ENCODE results near the gene CLPTM1.

CLPTM1 gene

DNA sequence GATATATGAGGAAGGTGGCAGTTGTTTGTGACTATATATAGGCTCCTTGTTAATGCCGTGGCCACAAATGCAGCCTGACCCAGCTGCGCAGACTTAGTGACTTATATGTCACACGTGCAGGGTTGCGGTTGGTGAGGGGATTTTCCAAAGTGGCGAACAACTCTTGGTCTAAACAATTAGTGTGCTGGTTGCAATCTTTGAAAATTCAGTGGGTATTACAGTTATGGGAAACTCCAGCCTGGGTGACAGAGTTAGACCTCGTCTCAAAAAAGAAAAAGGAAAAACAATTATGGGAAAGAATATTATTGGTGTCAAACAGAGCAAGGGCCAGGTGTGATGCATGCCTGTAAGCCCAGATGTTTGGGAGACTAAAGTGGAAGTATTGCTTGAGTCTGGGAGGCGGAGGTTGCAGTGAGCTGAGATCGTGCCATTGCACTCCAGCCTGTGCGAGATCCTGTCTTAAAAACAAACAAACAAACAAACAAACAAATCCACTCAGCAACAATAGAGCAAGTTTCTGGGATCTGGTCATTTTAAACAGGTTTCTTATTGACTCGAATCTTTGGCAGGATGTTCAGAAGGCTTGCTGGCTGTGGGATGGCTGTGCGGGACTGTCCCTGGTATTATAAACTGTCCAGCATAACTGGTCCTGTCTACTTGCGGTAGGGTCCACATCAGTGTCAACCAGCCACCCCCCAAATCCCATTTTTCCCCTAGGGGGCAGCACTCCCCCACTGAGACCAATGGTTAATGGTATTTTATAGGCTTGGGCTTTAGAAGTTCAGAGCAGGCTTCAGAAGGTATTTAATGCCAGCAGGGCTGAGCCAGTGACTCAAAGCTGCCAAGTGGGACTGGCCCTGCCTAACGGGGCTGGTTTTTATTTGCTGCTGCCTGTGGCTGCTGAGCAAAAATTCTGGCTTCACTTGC, 61.5 kb downstream of the CLPTM1 start:
- no peak for FAIRE-seq

DNA sequence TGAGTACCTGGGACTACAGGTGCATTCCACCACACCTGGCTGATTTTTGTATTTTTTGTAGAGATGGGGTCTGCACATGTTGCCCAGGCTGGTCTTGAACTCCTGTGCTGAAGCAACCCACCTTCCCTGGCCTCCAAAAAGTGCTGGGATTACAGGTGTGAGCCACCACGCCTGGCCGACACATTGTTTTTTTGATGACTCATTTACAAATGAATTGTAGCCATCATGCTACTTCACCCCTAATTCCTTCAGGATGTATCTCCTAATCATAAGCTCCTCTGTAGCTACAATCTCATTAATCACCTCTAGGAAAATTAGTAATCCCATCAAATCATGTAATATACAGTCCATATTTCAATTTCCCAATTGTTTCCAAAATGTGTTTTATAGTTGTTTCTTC, 64.0 kb downstream of the CLPTM1 start:
- no peak for FAIRE-seq

DNA sequence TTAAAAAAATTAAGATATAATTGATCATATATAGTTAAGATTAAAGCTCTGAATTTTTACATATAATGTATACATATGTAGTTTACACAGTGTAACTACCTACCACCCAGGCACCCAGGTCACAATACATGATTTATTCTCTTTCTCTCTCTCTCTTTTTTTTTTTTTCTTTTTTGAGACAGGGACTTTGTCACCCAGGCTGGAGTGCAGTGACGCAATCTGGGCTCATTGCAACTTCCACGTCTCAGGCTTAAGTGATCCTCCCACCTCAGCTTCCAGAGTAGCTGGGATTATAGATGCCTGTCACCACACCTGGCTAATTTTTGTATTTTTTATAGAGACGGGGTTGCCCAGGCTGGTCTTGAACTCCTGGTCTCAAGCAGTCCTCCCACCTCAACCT, 64.9 kb downstream of the CLPTM1 start:
- no peak for FAIRE-seq

DNA sequence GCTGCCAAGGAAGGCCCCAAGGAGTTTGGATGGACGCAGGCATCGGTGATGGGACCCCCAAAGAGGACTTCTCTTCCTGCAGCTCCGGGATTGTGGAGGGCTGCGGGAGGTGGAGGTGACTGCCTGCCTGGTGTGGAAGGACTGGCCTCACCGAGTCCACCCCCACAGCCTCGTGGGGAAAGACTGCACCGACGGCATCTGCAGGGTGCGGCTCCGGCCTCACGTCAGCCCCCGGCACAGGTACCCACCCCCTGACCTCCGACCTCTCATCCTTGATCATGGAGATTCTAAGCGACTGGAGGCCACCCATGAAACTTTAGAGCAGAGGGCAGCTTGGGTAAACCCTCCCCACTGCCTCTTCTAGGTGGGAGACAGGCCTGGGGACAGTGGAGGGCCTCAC, 66.8 kb downstream of the CLPTM1 start:
- FAIRE-seq = no peak

DNA sequence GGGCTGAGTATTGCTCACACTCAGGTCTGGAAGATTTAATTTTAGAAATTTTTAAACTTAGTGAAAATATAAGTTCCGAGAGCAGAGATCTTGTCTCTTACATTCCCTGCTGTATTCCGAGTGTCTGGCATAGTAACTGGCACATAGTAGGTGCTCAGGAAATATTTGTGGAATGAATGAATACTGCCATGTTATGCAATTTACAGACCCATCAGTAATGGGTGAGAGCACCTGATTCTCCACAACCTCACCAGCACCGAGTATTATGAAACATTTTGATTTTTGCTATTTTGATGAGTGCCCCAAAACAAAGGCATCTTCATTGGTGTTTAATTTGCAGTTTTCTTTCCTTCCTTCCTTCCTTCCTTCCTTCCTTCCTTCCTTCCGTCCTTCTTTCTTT, 67.9 kb downstream of the CLPTM1 start:
- no peak for FAIRE-seq

DNA sequence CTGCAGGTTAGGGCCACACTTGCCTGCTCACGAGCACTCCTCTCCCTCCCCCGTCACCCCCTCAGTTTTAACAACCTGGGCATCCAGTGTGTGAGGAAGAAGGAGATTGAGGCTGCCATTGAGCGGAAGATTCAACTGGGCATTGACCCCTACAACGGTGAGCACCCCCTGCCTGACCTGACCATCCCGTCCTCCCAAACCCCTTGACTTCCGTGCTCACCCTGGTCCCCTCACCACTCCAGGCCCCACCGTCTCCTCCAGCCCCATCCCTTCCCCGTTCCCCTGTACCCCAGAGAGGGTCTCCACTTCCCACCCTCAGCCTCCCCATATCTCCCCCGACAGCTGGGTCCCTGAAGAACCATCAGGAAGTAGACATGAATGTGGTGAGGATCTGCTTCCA, 70.1 kb downstream of the CLPTM1 start:
- no peak for FAIRE-seq

DNA sequence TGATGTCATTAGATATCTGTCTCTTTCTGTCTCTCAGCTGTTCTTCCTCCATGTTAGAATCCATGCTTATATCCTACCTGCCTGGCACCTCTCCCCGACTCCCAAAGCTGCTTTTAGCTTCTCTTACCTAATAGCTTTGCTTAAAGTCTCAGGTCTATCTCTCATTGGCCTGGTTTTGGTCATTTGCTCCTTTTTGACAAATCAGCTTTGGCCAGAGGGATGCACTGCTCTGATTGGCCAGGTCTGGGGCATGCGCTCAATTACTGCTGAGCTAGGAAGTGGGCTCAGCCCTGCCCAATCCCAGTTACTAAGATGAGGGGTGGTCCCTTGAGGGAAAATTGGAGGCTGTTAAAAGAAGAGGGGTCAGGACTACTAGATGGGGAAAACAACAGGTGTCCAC, 72.2 kb downstream of the CLPTM1 start:
- FAIRE-seq = no peak

DNA sequence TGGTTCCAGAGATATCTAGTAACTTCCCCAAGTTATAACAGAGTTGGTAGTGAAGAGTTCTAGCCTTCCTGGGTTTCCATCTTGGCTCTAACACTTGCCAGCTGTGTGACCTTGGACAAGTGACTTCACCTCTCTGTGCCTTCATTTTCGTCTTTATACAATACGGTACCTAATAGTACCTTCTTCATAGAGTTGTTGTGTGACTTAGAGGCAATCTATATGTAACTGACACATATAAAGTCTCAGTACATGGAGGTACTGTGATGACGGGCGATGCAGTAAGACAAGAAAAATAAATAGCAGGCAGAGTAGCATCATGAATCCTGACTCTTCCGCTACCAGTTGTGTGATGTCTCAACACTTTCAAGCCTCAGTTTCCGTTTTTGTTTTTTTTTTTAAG, 75.6 kb downstream of the CLPTM1 start:
- FAIRE-seq = no peak

DNA sequence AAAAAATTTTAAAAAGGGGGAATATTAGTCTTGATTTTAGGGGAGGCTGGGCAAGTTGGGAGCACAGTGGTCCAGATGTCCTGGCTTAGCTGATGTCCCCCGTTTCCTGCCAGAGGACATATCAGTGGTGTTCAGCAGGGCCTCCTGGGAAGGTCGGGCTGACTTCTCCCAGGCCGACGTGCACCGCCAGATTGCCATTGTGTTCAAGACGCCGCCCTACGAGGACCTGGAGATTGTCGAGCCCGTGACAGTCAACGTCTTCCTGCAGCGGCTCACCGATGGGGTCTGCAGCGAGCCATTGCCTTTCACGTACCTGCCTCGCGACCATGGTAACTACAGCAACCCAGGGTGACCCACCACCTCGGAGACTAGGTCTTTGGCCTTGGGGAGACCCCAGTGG, 77.2 kb downstream of the CLPTM1 start:
- no peak for FAIRE-seq

DNA sequence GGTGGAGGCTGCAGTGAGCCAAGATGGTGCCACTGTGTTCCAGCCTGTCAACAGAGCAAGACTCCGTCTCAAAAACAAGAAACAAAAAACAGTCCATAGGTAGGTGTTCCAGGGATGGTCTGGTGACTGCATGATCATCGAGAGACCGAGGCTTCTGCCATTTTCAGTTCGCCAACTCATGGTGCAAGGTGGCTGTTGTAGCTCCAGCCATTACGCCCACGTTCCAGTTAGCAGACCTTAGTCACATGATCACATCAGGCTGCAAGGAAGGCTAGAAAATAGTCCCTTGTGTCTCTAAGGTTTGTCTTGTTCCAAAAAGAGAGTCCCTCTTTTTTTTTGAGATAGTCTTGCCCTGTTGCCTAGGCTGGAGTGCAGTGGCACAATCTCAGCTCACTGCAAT, 80.6 kb downstream of the CLPTM1 start:
- no peak for FAIRE-seq

DNA sequence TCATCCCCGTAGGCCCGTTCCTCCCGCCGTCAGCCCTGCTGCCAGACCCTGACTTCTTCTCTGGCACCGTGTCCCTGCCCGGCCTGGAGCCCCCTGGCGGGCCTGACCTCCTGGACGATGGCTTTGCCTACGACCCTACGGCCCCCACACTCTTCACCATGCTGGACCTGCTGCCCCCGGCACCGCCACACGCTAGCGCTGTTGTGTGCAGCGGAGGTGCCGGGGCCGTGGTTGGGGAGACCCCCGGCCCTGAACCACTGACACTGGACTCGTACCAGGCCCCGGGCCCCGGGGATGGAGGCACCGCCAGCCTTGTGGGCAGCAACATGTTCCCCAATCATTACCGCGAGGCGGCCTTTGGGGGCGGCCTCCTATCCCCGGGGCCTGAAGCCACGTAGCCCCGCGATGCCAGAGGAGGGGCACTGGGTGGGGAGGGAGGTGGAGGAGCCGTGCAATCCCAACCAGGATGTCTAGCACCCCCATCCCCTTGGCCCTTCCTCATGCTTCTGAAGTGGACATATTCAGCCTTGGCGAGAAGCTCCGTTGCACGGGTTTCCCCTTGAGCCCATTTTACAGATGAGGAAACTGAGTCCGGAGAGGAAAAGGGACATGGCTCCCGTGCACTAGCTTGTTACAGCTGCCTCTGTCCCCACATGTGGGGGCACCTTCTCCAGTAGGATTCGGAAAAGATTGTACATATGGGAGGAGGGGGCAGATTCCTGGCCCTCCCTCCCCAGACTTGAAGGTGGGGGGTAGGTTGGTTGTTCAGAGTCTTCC, 82.4 kb downstream of the CLPTM1 start:
- FAIRE-seq = no peak

DNA sequence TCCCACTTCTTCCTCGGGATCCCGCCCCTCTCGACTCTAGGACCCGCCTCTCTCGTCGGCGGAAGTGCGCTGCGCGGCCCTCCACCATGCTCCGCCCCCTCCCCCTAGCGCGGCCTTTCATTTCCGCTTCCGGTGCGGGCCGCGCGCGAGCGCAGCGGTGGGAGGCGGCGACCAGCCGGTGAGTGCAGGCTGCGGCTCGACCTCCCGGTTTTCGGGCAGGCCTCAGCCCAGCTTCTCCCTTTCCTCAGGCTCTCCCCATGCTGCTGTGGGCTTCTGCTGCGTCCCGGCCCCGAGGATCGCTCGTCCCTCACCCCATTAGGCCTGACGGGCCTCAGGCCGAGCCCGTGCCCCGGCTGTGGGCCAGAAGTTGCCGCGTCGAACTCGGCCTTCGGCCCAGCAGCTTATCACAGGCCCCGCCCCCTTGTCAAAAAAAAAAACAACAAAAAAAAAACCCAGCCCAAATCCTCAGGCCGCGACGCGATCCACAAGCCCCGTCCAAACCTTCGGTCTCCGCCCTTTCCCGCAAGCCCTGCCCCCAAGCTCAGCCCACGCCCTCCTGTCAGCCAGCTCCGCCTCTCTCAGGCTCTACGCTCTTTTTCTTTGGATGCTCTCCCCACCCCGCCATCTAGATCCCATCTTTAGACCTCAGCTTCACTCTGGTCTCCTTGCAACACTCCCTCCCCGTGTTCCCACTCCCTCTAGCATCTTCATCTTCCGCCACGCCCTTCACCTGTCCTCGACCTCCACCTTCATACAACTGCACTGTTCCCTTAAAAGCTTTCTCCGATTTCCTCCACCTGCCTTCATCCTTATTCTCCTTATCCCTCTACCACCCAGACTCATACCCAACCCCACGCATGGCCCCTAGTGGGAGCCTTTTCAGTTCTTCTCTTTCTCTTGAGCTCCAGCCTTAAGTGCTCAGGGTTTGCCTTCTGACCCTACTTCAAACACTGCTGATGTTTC, 84.0 kb downstream of the CLPTM1 start, which contains the start of gene CLASRP:
Gene CLASRP, plus strand, starts transcription at position 115 of the 963 bp plus-strand sequence. CDS start 1,168 bp downstream, outside the sequence.
- no peak for FAIRE-seq

DNA sequence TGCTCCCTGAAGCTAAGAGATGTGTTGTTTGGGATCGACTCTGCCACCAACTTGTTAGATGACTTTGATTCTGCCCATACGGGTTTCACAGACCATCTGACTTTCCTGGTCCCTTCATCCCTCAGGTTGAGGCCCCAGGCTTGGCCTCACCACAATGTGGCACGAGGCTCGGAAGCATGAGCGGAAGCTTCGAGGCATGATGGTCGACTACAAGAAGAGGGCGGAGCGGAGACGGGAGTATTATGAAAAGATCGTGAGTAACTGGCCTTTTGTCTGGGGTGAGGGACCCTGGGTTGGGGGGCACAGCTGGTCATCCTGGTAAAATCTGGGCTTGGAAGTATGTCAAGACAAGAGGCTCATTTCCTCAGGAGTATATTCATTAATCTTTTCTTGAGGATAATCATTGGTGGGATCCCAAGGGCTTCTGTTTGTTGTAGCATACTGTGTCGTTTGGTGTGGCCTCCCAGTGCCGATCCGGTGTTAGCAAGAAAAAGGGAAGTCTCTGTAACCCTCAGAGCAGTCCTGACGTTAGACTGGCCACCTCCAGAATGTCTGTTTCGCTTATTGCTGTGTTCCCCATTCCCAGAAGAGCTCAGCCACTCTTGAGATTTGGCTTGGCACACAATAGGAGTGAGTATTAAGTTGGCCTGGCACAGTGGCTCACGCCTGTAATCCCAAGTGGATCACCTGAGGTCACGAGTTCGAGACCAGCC, 85.0 kb downstream of the CLPTM1 start:
- FAIRE-seq = no peak

DNA sequence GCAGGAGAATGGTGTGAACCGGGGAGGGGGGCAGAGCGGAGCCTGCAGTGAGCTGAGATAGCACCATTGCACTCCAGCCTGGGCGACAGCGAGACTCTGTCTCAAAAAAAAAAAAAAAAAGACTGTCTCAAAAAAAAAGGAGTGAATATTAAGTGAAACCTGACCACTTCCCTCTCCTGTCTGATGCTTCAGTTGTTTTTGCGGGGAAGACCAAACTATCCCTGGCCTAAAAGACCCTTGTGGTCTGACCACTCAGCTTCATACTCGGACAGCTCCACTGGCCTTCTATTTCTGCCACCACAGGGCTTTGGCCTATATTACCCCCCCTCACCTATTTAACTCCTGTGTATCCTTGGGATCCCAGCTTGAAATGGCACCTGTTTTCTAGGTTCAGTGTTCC, 85.9 kb downstream of the CLPTM1 start:
- no peak for FAIRE-seq

Data from colon (tissue), 2 donors.